ENCODE results near the gene MRPL10.

The MRPL10 gene

DNA sequence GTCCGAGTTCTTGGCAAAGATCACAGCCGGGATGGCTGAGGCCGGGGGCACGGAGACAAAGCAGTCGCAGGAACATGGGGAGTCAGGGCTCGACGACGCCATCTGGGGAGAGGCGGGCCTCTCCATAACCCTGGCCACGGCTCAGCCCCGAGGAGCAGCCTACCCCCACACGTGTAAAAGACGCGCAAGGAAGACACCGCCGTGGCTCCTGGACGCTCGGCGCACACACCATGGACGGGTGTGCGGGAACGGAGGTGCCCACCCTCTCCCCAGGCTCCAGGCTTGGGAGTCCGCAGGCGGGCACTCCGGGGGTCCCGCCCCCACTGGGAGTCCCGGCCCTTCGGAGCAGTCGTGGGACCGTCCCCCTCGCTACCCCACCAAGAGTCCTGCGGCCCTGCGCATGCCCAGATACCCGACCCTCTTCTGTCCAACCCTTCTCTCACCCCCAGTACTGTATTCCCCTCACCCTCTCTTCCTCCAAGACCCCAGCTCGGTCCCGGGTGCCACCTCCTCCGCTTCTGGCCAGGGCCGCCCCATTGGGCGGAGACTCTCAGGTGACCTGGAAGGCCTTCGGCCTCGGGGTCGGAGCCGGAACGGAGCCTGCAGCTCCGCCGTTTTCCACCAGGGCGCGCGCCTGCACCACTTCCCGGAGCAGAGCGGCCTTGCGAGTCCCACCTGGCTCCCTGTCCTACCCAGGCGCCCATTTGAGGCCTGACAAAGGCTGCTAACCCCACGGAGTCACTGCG, 9.6 kb upstream of the MRPL10 start, which contains the start of gene SCRN2:
SCRN2 (minus strand) TSS at position 532 of the 746 bp plus-strand sequence; CDS start at position 102, 430 bp downstream.
- ATAC-seq (ENCODE audit: insufficient read depth, low read depth): peak; percentile 89
- DNase-seq: peak; percentile 92

GRCh38 chr17:47840001-47840741, 8.8 kb upstream of the MRPL10 start:
- peak overlapping the region; percentile 69 for H3K9ac ChIP-seq (ENCODE audit: low read depth, low read length)
- no peak for TF ChIP-seq EZH2 (IDR thresholded peaks at IDR 0.05; ENCODE audit: borderline replicate concordance, low read depth, low read length, severe bottlenecking)
- TF ChIP-seq, protein P1, sequence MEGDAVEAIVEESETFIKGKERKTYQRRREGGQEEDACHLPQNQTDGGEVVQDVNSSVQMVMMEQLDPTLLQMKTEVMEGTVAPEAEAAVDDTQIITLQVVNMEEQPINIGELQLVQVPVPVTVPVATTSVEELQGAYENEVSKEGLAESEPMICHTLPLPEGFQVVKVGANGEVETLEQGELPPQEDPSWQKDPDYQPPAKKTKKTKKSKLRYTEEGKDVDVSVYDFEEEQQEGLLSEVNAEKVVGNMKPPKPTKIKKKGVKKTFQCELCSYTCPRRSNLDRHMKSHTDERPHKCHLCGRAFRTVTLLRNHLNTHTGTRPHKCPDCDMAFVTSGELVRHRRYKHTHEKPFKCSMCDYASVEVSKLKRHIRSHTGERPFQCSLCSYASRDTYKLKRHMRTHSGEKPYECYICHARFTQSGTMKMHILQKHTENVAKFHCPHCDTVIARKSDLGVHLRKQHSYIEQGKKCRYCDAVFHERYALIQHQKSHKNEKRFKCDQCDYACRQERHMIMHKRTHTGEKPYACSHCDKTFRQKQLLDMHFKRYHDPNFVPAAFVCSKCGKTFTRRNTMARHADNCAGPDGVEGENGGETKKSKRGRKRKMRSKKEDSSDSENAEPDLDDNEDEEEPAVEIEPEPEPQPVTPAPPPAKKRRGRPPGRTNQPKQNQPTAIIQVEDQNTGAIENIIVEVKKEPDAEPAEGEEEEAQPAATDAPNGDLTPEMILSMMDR (IDR thresholded peaks at IDR 0.05; ENCODE audit: borderline replicate concordance, extremely low read depth, low read length, poor library complexity, severe bottlenecking): no peak

More for the DNA sequence above, 9.6 kb upstream of the MRPL10 start, which contains the start of gene SCRN2:
- H3K27me3 ChIP-seq (ENCODE audit: insufficient read depth, low read length, poor library complexity): peaks cover 3% of the 10 kb centered on the region
- H3K9me3 ChIP-seq (ENCODE audit: insufficient read depth, low read length, severe bottlenecking): no peaks in the 10 kb centered on the region
- no peak for TF ChIP-seq EZH2 (IDR thresholded peaks at IDR 0.05; ENCODE audit: borderline replicate concordance, low read depth, low read length, severe bottlenecking)
- TF ChIP-seq, protein P1 (IDR thresholded peaks at IDR 0.05; ENCODE audit: borderline replicate concordance, extremely low read depth, low read length, poor library complexity, severe bottlenecking): peak; percentile 99
- H3K79me2 ChIP-seq (ENCODE audit: insufficient read depth, low read length): peaks cover 8% of the 10 kb centered on the region
- H4K20me1 ChIP-seq (ENCODE audit: insufficient read depth, low read length): no peaks in the 10 kb centered on the region
- peak within 1 kb of the TSS; percentile 68 for H3K27ac ChIP-seq (ENCODE audit: low read length)
- peaks cover 28% of the 10 kb centered on the region for H3K4me1 ChIP-seq (ENCODE audit: insufficient read depth, low read length)
- peaks cover 21% of the 10 kb centered on the region for H3K36me3 ChIP-seq (ENCODE audit: insufficient read depth, low read length)
- H3K9ac ChIP-seq (ENCODE audit: low read depth, low read length): peak within 1 kb of the TSS; percentile 69
- peak within 1 kb of the TSS; percentile 70 for H3K4me2 ChIP-seq (ENCODE audit: insufficient read depth, low read length)
- H3K4me3 ChIP-seq (ENCODE audit: low read depth in 1 of 2, low read length in 2 of 2): peak within 1 kb of the TSS; percentile 46 to 74; a peak in 3 of 4 replicates
- peak within 1 kb of the TSS; percentile 92 for H2AFZ ChIP-seq (ENCODE audit: low read depth, low read length)

GRCh38 chr17:47839071-47839470, 7.7 kb upstream of the MRPL10 start:
- no peaks in the 10 kb centered on the region for H3K9me3 ChIP-seq (ENCODE audit: insufficient read depth, low read length, severe bottlenecking)
- H3K27me3 ChIP-seq (ENCODE audit: insufficient read depth, low read length, poor library complexity): no peaks in the 10 kb centered on the region
- H2AFZ ChIP-seq (ENCODE audit: low read depth, low read length): no peak overlapping the region
- H3K27ac ChIP-seq (ENCODE audit: low read length): no peak overlapping the region
- ATAC-seq (ENCODE audit: insufficient read depth, low read depth) (no peak), DNase-seq (no peak)
- peaks cover 28% of the 10 kb centered on the region for H3K4me1 ChIP-seq (ENCODE audit: insufficient read depth, low read length)
- TF ChIP-seq EZH2 (IDR thresholded peaks at IDR 0.05; ENCODE audit: borderline replicate concordance, low read depth, low read length, severe bottlenecking): no peak
- TF ChIP-seq, protein P1 (IDR thresholded peaks at IDR 0.05; ENCODE audit: borderline replicate concordance, extremely low read depth, low read length, poor library complexity, severe bottlenecking): no peak
- peak overlapping the region; percentile 70; the same call in 1 of the 2 replicates for H3K4me2 ChIP-seq (ENCODE audit: insufficient read depth, low read length)
- H3K79me2 ChIP-seq (ENCODE audit: insufficient read depth, low read length): peaks cover 8% of the 10 kb centered on the region
- no peak overlapping the region for H3K4me3 ChIP-seq (ENCODE audit: low read depth in 1 of 2, low read length in 2 of 2)
- H4K20me1 ChIP-seq (ENCODE audit: insufficient read depth, low read length): no peaks in the 10 kb centered on the region
- H3K36me3 ChIP-seq (ENCODE audit: insufficient read depth, low read length): peaks cover 21% of the 10 kb centered on the region
- no peak overlapping the region for H3K9ac ChIP-seq (ENCODE audit: low read depth, low read length)

More at GRCh38 chr17:47840001-47840741, 8.8 kb upstream of the MRPL10 start:
- peak overlapping the region; percentile 70 for H3K4me2 ChIP-seq (ENCODE audit: insufficient read depth, low read length)
- H3K9me3 ChIP-seq (ENCODE audit: insufficient read depth, low read length, severe bottlenecking): no peaks in the 10 kb centered on the region
- ATAC-seq (ENCODE audit: insufficient read depth, low read depth): no peak
- H3K27me3 ChIP-seq (ENCODE audit: insufficient read depth, low read length, poor library complexity): no peaks in the 10 kb centered on the region
- DNase-seq: no peak
- H3K79me2 ChIP-seq (ENCODE audit: insufficient read depth, low read length): peaks cover 8% of the 10 kb centered on the region
- no peaks in the 10 kb centered on the region for H4K20me1 ChIP-seq (ENCODE audit: insufficient read depth, low read length)
- peak overlapping the region; percentile 46 to 74; a peak in 3 of 4 replicates for H3K4me3 ChIP-seq (ENCODE audit: low read depth in 1 of 2, low read length in 2 of 2)
- H3K4me1 ChIP-seq (ENCODE audit: insufficient read depth, low read length): peaks cover 28% of the 10 kb centered on the region
- peak overlapping the region; percentile 68 for H3K27ac ChIP-seq (ENCODE audit: low read length)
- H3K36me3 ChIP-seq (ENCODE audit: insufficient read depth, low read length): peaks cover 21% of the 10 kb centered on the region
- peak overlapping the region; percentile 92 for H2AFZ ChIP-seq (ENCODE audit: low read depth, low read length)

Data from DND-41 (cell line).